GM10847 (cell line): Measurements from ENCODE around the gene CSNK1A1L.
A peak's percentile ranks its signal among the peaks of the same experiment; 100 is the strongest.

Experiments used
- POLR2A ChIP-seq: IDR thresholded peaks from 2 replicates; pipeline ENCODE4 v1.6.1; 2011; ENCODE audit not compliant: insufficient read length; ENCODE audit errors: extremely low read depth

Gene CSNK1A1L

GRCh38 chr13:37075164-37075563 lies 30.3 kb downstream of the CSNK1A1L start:
- TF ChIP-seq POLR2A = no peak

DNA sequence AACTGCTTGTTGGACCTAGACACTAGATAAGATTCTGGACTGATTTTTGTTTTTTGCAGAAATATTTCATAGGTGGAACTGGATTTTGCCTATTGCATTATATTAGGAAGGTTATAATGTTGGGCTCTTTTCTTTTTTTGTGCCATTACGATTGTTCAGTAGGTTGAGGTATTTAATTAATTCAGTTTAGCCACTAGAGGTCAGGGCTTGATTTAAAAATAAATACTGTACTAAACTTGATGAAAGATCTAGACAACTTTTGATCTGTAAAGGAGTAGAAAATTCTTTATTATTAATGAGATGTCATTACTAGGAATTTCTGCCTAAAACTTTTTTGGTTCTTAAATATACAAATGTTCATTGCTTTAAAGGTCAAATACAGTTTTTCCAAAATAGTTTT lies 30.8 kb downstream of the CSNK1A1L start:
- no peak for TF ChIP-seq POLR2A

DNA sequence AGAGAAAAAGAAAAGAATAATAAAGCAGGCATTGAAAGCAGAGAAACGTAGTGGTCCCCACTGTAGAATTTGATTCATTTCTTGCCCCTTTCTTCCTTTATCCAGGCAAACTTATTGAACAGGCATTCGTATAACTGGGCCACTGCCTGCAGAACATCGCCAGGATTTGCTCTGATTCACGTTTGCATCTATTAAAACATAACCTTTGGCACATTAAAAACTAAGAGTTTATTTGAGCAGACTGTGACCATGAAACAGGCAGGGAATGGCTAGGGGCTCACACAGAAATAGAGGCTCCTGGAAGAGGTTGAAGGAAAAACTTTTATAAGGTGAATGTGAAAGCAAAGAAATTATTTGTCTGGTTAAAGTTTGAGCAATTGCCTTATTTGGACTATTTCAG lies 33.4 kb downstream of the CSNK1A1L start:
- TF ChIP-seq POLR2A = no peak

DNA sequence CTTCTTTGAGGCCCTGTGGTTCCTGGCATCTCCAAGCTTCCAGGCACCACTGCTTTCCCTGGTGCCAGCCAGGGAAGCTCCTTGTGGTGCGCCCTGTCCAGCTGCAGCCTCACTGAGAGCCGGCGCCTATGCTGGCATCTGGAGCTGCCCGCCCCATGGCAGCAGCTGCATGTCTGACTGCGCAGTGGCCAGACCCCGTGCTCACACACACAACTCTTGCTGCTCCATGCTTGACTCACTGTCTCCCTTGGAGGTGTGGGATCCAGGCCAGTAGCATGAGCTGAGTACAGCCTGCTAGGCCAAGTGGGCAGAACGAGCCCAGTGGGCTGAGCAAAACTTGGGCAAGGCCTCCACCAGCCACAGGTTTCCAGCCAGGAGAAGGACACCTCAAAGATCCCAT lies 34.5 kb downstream of the CSNK1A1L start:
- no peak for TF ChIP-seq POLR2A

DNA sequence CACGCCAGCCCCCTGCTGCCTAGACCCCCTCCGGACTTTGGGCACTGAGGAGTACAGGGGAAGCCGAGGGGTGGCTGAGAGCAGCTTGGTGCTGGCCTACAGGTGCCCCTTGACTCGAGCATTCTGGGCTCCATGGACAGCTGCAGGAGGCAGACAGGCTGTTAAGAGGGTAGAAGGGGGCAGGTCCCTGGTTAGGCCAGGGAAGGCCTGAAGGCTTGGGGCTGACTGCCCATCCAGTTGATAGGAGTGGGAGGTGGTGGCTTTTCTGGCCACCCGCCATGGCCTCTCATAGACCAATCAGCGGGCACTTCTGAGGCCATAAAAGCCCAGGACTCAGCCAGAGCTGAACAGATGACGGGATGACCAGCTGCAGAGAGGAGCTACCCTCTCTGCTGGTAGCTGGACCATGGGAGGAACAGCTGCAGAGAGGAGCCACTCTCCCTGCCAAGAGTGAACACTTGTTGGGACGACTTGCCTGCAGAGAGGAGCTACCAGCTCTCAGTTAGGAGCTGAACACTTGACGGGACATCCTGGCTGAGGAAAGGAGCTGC lies 35.2 kb downstream of the CSNK1A1L start:
- no peak for TF ChIP-seq POLR2A

DNA sequence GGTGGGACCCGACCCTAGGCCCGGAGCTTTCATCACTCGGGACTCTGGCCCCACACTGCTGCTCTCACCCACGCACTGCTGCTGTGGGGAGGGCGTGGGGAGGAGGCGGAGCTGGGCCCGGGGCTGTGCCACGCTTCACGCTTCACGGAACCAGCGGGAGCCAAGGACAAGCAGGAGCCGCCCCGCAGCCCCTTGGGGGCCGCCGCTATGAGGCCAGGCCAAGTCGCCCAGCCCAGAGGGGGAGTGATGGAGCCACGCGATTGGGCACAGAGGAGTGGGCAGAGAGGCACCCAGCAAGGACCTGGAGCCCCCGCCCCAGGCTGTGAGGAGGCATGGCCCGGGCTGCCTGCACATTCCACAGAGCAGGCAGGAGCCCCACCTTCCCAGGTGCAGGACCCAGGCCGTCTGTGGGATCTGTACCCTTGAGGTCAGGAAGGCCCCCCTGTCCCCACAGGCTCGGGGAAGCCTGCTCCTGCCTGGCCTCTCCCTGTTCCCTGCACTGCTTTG lies 35.8 kb downstream of the CSNK1A1L start:
- TF ChIP-seq POLR2A = no peak

- TF ChIP-seq POLR2A = no peak
Measured at GRCh38 chr13:37068962-37069361, 36.5 kb downstream of the CSNK1A1L start.

DNA sequence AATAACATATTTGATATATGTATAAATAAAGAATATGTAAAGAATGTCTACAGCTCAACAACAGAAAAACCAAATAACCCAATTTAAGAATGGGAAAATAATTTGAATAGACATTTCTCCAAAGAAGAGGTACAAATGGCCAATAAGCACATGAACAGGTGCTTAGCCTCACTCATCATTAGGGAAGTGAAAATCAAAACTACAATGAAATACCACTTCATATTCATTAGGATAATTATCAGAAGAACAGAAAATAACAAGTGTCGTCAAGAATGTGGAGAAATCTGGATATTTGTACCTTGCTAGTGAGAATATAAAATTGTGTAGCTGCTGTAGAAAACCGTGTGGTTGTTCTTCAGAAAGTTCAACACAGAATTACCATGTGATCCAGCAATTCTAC lies 37.6 kb downstream of the CSNK1A1L start:
- no peak for TF ChIP-seq POLR2A

GRCh38 chr13:37065890-37066526 lies 39.5 kb downstream of the CSNK1A1L start:
- TF ChIP-seq POLR2A = no peak

GRCh38 chr13:37059848-37060192 lies 45.6 kb downstream of the CSNK1A1L start:
- no peak for TF ChIP-seq POLR2A

DNA sequence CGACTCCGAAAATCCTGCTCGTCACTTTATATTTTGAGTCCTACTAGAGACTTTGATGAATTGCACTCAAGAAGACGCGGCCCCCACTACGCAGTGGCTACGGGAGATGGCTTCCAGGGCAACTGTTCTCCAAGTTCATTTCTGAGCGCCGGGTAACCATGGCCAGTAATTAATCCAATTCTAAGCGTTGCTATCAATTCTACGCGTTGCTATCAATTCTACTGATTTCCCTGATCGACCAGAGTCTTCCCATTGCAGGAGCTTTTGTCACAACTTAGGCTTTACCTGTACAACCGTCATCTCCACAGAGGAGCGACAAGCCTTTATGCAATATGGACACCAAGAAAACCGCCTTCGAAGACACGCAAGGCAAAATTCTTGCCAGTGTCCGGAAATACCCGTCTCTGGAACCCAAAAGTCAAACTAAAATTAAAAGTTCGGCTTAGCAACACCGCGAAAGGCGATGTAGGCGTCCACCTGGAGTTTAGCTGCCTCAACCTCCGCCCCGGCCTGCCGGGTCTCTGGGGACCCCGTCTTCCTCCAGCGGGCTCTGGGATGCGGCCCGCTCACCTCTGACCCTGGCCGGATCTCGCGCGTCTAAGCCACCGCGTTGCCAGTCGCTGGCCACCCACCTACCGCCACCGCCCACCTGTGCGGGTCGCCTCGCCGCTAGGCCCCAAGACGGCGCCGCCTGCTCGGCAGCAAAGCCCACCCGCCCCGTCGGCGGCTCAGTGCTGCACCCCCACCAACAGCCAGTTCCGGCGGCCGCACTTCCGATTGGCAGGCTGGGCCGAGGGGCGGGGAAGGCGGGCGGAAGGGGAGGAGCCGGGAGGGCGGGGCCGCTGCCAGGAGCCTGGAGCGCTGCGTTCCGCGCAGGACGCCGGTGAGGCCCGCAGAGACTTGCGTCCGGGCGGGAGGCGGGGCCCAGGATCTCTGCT lies 46.3 kb downstream of the CSNK1A1L start, which contains the start of gene SUPT20H:
Gene SUPT20H, minus strand, starts transcription at position 779 of the 938 bp plus-strand sequence. CDS start 8,198 bp downstream, outside the sequence.
- peak; percentile 84 for TF ChIP-seq POLR2A
